ENCODE measurements around the gene SPECC1L. TPM values are rescaled to one million over a fixed set of nuclear protein-coding genes. Genes with fewer than 3 reads are reported as not detected.

The SPECC1L gene
- total RNA-seq, 1 donor from 2014 or later = 173 TPM

DNA sequence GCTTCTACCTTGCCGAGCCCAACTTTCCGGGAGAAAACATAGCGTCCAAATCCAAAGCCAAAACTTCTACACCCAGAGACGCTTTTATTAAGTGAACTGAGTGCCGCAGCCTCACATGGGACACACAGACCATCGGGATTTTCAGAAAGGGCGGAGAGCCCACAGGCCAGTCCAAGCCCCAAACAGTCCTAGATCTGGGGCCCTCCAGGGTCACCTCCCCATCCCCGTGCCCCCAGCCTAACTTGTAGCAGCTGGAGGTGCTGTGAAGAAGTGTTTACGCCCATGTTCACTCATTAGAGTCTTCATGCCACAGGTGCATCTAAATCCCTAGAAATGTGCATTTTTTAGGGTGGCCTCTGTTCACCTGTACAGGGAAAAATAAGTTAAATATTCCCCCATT lies 142.6 kb downstream of the SPECC1L start:
- no peak overlapping the region for H3K4me3 Mint-ChIP-seq (ENCODE audit: unreplicated experiment)
- no peak for DNase-seq
- TF ChIP-seq CTCF (IDR thresholded peaks at IDR 0.05; ENCODE audit: partially characterized antibody, unreplicated experiment) = no peak
- H3K27me3 Mint-ChIP-seq (ENCODE audit: unreplicated experiment) = peaks cover 17% of the 10 kb centered on the region
- peaks cover 31% of the 10 kb centered on the region for H3K9me3 Mint-ChIP-seq (ENCODE audit: unreplicated experiment)
- no peaks in the 10 kb centered on the region for H3K36me3 Mint-ChIP-seq (ENCODE audit: unreplicated experiment)
- peak overlapping the region; percentile 20 for H3K27ac Mint-ChIP-seq (ENCODE audit: unreplicated experiment)
- H3K4me1 Mint-ChIP-seq (ENCODE audit: low read depth, unreplicated experiment) = peaks cover 33% of the 10 kb centered on the region

DNA sequence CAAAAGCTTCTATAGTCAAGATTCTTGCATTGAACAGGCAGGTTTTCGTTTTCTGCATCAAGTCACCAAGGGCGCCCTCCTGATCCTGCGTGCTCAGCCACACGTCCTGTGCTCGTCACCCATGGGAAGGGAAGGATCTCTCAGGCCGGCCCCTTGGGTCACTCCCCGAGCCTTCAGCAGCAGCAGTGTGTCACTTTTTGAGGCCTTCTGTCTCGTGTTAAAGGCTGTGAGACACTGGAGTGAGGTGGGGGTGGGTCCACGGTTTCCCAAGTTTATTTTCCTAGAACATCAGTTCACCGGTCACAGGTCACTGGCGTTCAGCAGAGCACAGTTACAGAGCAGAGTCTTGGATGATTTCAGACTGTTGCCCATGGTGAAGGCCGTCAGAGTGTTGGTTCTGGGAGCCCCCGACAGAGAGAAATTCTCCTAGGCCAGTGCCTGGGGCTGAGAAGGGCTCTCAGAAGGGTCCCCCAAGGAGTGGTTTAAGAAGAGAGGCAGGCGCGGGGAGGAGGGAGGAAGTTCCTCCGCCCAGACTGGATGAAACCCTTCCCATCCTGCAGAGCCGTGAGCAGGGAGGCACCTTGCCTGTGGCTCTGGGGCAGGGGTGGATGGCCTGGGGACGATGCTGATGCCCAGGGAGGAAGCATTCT lies 143.2 kb downstream of the SPECC1L start:
- no peak overlapping the region for H3K4me3 Mint-ChIP-seq (ENCODE audit: unreplicated experiment)
- H3K4me1 Mint-ChIP-seq (ENCODE audit: low read depth, unreplicated experiment) = peaks cover 33% of the 10 kb centered on the region
- H3K9me3 Mint-ChIP-seq (ENCODE audit: unreplicated experiment) = peaks cover 31% of the 10 kb centered on the region
- no peak for TF ChIP-seq CTCF (IDR thresholded peaks at IDR 0.05; ENCODE audit: partially characterized antibody, unreplicated experiment)
- peak overlapping the region; percentile 44 for H3K27ac Mint-ChIP-seq (ENCODE audit: unreplicated experiment)
- DNase-seq = peak; percentile 15
- peaks cover 17% of the 10 kb centered on the region for H3K27me3 Mint-ChIP-seq (ENCODE audit: unreplicated experiment)
- no peaks in the 10 kb centered on the region for H3K36me3 Mint-ChIP-seq (ENCODE audit: unreplicated experiment)

GRCh38 chr22:24414523-24414922 lies 143.9 kb downstream of the SPECC1L start:
- Mint-ChIP-seq H3K27ac (ENCODE audit: unreplicated experiment) (no peak overlapping the region), H3K4me1 (ENCODE audit: low read depth, unreplicated experiment) (peaks cover 36% of the 10 kb centered on the region), H3K9me3 (ENCODE audit: unreplicated experiment) (peaks cover 31% of the 10 kb centered on the region), H3K27me3 (ENCODE audit: unreplicated experiment) (peaks cover 22% of the 10 kb centered on the region), H3K4me3 (ENCODE audit: unreplicated experiment) (no peak overlapping the region), H3K36me3 (ENCODE audit: unreplicated experiment) (no peaks in the 10 kb centered on the region)
- TF ChIP-seq CTCF (IDR thresholded peaks at IDR 0.05; ENCODE audit: partially characterized antibody, unreplicated experiment) = no peak
- no peak for DNase-seq

DNA sequence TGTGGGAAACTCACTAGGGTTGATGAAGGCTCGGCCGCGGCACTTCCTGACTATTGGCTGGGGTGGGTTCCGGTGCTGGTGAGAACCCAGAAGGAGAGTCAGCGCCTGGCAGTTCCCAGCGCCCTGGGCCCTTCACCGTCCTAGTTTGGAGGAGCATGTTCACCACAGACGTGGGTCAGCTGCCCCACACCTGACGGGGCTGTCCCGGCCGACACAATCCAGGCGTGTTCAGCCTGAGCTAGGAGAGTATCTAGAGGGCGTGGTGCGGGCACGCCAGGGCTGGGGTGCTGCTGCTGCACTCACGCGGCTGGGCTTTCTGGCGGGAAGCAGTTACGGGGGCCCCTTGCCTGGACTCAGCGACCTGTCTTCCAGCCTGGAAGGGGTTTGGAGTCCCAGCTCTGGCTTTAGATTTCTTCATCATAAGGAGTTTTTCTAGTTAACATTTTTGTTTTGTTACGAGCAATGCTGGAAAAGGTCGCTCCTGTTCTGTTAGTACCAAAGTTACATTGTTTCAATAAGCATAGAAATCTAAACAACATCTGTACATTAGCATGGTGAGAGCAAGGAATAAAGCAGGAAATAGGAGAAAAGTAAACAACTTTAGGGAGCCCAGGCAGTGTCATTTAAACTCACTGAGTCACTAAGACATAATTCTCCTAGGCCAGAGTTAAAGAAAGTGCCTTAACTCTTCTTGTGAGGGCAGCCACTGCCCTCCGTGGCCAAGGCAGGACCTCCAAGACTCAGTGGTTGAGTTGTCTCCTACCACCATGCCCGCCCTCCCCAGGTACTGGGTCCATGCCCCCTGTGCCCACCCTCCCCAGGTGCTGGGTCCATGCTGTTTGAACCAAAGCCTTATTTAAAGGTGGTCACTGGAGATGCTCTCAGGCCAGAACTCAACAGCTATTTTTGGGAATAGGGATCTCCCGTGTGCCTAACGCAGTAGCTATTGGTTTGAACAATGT lies 144.6 kb downstream of the SPECC1L start:
- peak; percentile 13 for DNase-seq
- peaks cover 30% of the 10 kb centered on the region for H3K9me3 Mint-ChIP-seq (ENCODE audit: unreplicated experiment)
- H3K4me1 Mint-ChIP-seq (ENCODE audit: low read depth, unreplicated experiment) = peaks cover 37% of the 10 kb centered on the region
- H3K27me3 Mint-ChIP-seq (ENCODE audit: unreplicated experiment) = peaks cover 23% of the 10 kb centered on the region
- no peak for TF ChIP-seq CTCF (IDR thresholded peaks at IDR 0.05; ENCODE audit: partially characterized antibody, unreplicated experiment)
- H3K36me3 Mint-ChIP-seq (ENCODE audit: unreplicated experiment) = no peaks in the 10 kb centered on the region
- peak overlapping the region; percentile 90 for H3K27ac Mint-ChIP-seq (ENCODE audit: unreplicated experiment)
- H3K4me3 Mint-ChIP-seq (ENCODE audit: unreplicated experiment) = peak overlapping the region; percentile 61

Data from glutamatergic neuron (in vitro differentiated cells).